Smooth muscle cell (in vitro differentiated cells): Measurements from ENCODE around the gene UNC45A. TPM values are rescaled to one million over a fixed set of nuclear protein-coding genes. Genes with fewer than 3 reads are reported as not detected.

ENCODE experiments used
- DNase-seq: peaks from one replicate; lab custom pipeline; 2025; ENCODE audit not compliant: unreplicated experiment; lab: John Stamatoyannopoulos, UW
- H2AFZ ChIP-seq: fragments of 200-600 bp; sonication (generic); 2 replicates; pipeline ENCODE4 v1.6.0; 2016; ENCODE audit warnings: antibody characterized with exemption, low read depth, mild to moderate bottlenecking
- H3F3A ChIP-seq: fragments of 200-600 bp; sonication (generic); 2 replicates; pipeline ENCODE4 v1.6.0; 2017; ENCODE audit warnings: antibody characterized with exemption, low read depth
- H3K27ac ChIP-seq: fragments of 200-600 bp; sonication (generic); 2 replicates; pipeline ENCODE4 v1.5.1; 2016; ENCODE audit warnings: low read depth, mild to moderate bottlenecking
- H3K27me3 ChIP-seq: fragments of 200-600 bp; sonication (generic); 2 replicates; pipeline ENCODE4 v1.6.1; 2016; ENCODE audit warnings: low read depth, mild to moderate bottlenecking
- H3K36me3 ChIP-seq: fragments of 200-600 bp; sonication (generic); 2 replicates; pipeline ENCODE4 v1.5.1; 2016; ENCODE audit warnings: low read depth
- H3K4me1 ChIP-seq: fragments of 200-600 bp; sonication (generic); 2 replicates; pipeline ENCODE4 v1.5.1; 2016; ENCODE audit warnings: low read depth
- H3K4me2 ChIP-seq: fragments of 200-600 bp; sonication (generic); 2 replicates; pipeline ENCODE4 v1.6.0; 2016; ENCODE audit warnings: mild to moderate bottlenecking
- H3K4me3 ChIP-seq: fragments of 200-600 bp; sonication (generic); 2 replicates; pipeline ENCODE4 v1.5.1; 2016; ENCODE audit warnings: mild to moderate bottlenecking
- H3K79me2 ChIP-seq: fragments of 200-600 bp; sonication (generic); 2 replicates; pipeline ENCODE4 v1.6.0; 2016; ENCODE audit warnings: low read depth, mild to moderate bottlenecking
- H3K9ac ChIP-seq: fragments of 200-600 bp; sonication (generic); 2 replicates; pipeline ENCODE4 v1.6.0; 2016; ENCODE audit warnings: low read depth
- H3K9me3 ChIP-seq: fragments of 200-600 bp; sonication (generic); replicated peaks from 2 replicates; pipeline ENCODE4 v1.5.1; 2016; ENCODE audit warnings: low read depth
- H4K20me1 ChIP-seq: fragments of 200-600 bp; sonication (generic); 2 replicates; pipeline ENCODE4 v1.6.0; 2016; ENCODE audit warnings: low read depth
- CTCF ChIP-seq: fragments of 200-600 bp; sonication (generic); IDR thresholded peaks from 2 replicates; pipeline ENCODE4 v1.5.1; 2017; ENCODE audit warnings: borderline replicate concordance, mild to moderate bottlenecking, antibody characterized with exemption; ENCODE audit not compliant: insufficient read depth, poor library complexity, severe bottlenecking
- WGBS: methylation state at CpG from one replicate; pipeline ENCODE4 v1.1.7; 2016; ENCODE audit warnings: low lambda C conversion rate; 5-methylcytosine and 5-hydroxymethylcytosine counted together
- polyA plus RNA-seq: library from polyadenylated mRNA; unstranded; fragments of >200 nt; fragmentation: Nextera tagmentation; extraction: Ambion mirVana; gene quantifications from 2 replicates; pipeline ENCODE4 v1.2.1, GENCODE V29; 2016
- total RNA-seq: library from RNA; depleted of rRNA; stranded (reverse); fragments of >200 nt; gene quantifications from 2 replicates; pipeline ENCODE4 v1.2.3, GENCODE V29; 2014

UNC45A gene
- total and polyA plus RNA-seq, 2 experiments from 2014 or later, result 57.5 to 66.6 TPM

- H3K79me2 ChIP-seq, result no peaks in the 10 kb centered on the region
- H3F3A ChIP-seq, result no peaks in the 10 kb centered on the region
- no peak overlapping the region for H3K4me3 ChIP-seq
- 96% methylated on average over 7 of the region's 7 CpGs for WGBS
- no peak for TF ChIP-seq CTCF
- H3K9me3 ChIP-seq, result no peaks in the 10 kb centered on the region
- no peak overlapping the region for H3K9ac ChIP-seq
- H3K27me3 ChIP-seq, result no peaks in the 10 kb centered on the region
- no peak for DNase-seq
- no peak overlapping the region for H3K4me2 ChIP-seq
- no peak overlapping the region for H3K27ac ChIP-seq
- no peaks in the 10 kb centered on the region for H3K36me3 ChIP-seq
- no peak overlapping the region for H2AFZ ChIP-seq
- no peaks in the 10 kb centered on the region for H4K20me1 ChIP-seq
- no peaks in the 10 kb centered on the region for H3K4me1 ChIP-seq
Measured at GRCh38 chr15:90912770-90913075, 22.4 kb upstream of the UNC45A start.

- no peak for DNase-seq
- Histone ChIP-seq H3K27ac (no peak overlapping the region), H3K9ac (no peak overlapping the region), H3K4me1 (no peaks in the 10 kb centered on the region), H3K79me2 (no peaks in the 10 kb centered on the region), H3K9me3 (no peaks in the 10 kb centered on the region), H3K36me3 (no peaks in the 10 kb centered on the region), H4K20me1 (no peaks in the 10 kb centered on the region), H3K4me2 (no peak overlapping the region), H3K27me3 (no peaks in the 10 kb centered on the region), H3K4me3 (no peak overlapping the region), H3F3A (no peaks in the 10 kb centered on the region), H2AFZ (no peak overlapping the region)
- WGBS, result 89% methylated on average over 8 of the region's 12 CpGs
- TF ChIP-seq CTCF, result no peak
Measured at GRCh38 chr15:90913398-90913944, 21.6 kb upstream of the UNC45A start.

- no peaks in the 10 kb centered on the region for H3K79me2 ChIP-seq
- no peak overlapping the region for H3K4me2 ChIP-seq
- no peak for DNase-seq
- no peaks in the 10 kb centered on the region for H4K20me1 ChIP-seq
- H3K27ac ChIP-seq, result no peak overlapping the region
- H2AFZ ChIP-seq, result no peak overlapping the region
- no peak for TF ChIP-seq CTCF
- WGBS, result 97% methylated on average over 22 of the region's 22 CpGs
- H3F3A ChIP-seq, result no peaks in the 10 kb centered on the region
- no peak overlapping the region for H3K4me3 ChIP-seq
- no peaks in the 10 kb centered on the region for H3K36me3 ChIP-seq
- no peaks in the 10 kb centered on the region for H3K4me1 ChIP-seq
- H3K27me3 ChIP-seq, result no peaks in the 10 kb centered on the region
- no peak overlapping the region for H3K9ac ChIP-seq
- no peaks in the 10 kb centered on the region for H3K9me3 ChIP-seq
Measured at GRCh38 chr15:90914305-90915080, 20.6 kb upstream of the UNC45A start.
